K562 (cell line): ENCODE results near the gene TRMU. TPM values are rescaled to one million over a fixed set of nuclear protein-coding genes. Genes with fewer than 3 reads are reported as not detected.

Source experiments
- AFF4 ChIP-seq: sonication (generic); formaldehyde crosslinking; IDR thresholded peaks from 2 replicates; pipeline ENCODE4 v1.8.0; 2023; ENCODE audit warnings: mild to moderate bottlenecking, missing genetic modification reagents
- ARID3A ChIP-seq: IDR thresholded peaks from 2 replicates; pipeline ENCODE4 v1.6.1; 2012; ENCODE audit warnings: low read depth, low read length, improper control_type of control experiment, borderline replicate concordance
- CHCHD3 ChIP-seq: fragments of 250-450 bp; sonication (Bioruptor Pico); IDR thresholded peaks from 2 replicates; pipeline ENCODE4 v2.1.2; 2022; ENCODE audit warnings: mild to moderate bottlenecking
- E2F4 ChIP-seq: sonication (generic); formaldehyde crosslinking; IDR thresholded peaks from 2 replicates; pipeline ENCODE4 v1.8.0; 2022; ENCODE audit warnings: mild to moderate bottlenecking, low read depth, missing genetic modification reagents
- FOSL1 ChIP-seq: fragments of 200-800 bp; sonication (Bioruptor generic); conservative IDR thresholded peaks from 2 replicates; pipeline ENCODE4 v1.6.1; 2016; ENCODE audit warnings: missing genetic modification characterization, missing compliant biosample characterization
- HMG20B ChIP-seq: fragments of 250-450 bp; sonication (Bioruptor Pico); IDR thresholded peaks from 2 replicates; pipeline ENCODE4 v1.5.0; 2021; ENCODE audit warnings: mild to moderate bottlenecking
- NONO ChIP-seq, 2 experiments: fragments of 200-400 bp in 1 of 2; fragments of 450-650 bp in 1 of 2; formaldehyde crosslinking in 1 of 2; IDR thresholded peaks; 2 replicates each; pipeline ENCODE4 v1.6.1; 2017; ENCODE audit warnings: low read depth in 2 of 2, mild to moderate bottlenecking in 2 of 2, moderate library complexity in 2 of 2, low read length in 1 of 2
- POLR2H ChIP-seq: IDR thresholded peaks from 2 replicates; pipeline ENCODE4 v1.6.1; 2016; ENCODE audit warnings: missing genetic modification characterization, low read depth, mild to moderate bottlenecking, control low read depth, missing compliant biosample characterization, moderate library complexity
- ZNF197 ChIP-seq: fragments of 200-800 bp; sonication (Bioruptor generic); IDR thresholded peaks from 2 replicates; pipeline ENCODE4 v1.6.1; 2016; ENCODE audit warnings: low read depth, missing genetic modification characterization, missing compliant biosample characterization
- ZNF224 ChIP-seq: sonication (generic); formaldehyde crosslinking; IDR thresholded peaks from 2 replicates; pipeline ENCODE4 v1.8.0; 2022; ENCODE audit warnings: mild to moderate bottlenecking, missing genetic modification reagents
- polyA plus RNA-seq, 8 experiments: library from polyadenylated mRNA; depleted of rRNA in 4 of 8; stranded (reverse) in 5 of 8; unstranded in 3 of 8; fragments of >200 nt; fragmentation: Nextera tagmentation in 2 of 8; fragmentation: Illumina TruSeq in 1 of 8; extraction: Ambion mirVana in 2 of 8; extraction: Trizol in 1 of 8; gene quantifications; 2 replicates each; pipeline versions ENCODE4 v1.2.1 to v1.2.3, GENCODE V29; 2011 to 2014; ENCODE audit warnings: inconsistent platforms in 1 of 8, missing spikeins in 1 of 8
- total RNA-seq, 7 experiments: library from RNA; depleted of rRNA in 6 of 7; stranded (reverse); fragments of >200 nt in 6 of 7; fragmentation: Illumina TruSeq in 2 of 7; extraction: Trizol in 2 of 7; gene quantifications; 2 replicates each; pipeline versions ENCODE4 v1.2.1 to v1.2.3, GENCODE V29; 2011 to 2021; ENCODE audit warnings: low replicate concordance in 1 of 7

TRMU gene
- total and polyA plus RNA-seq, 9 of the 15 experiments (the other 6 are each of a cell fraction or from before 2014, with no cell fraction given), result 2.3 to 49.9 (median 35.3) TPM

GRCh38 chr22:46346680-46347405 lies 11.3 kb downstream of the TRMU start (continued):
- TF ChIP-seq AFF4 (CRISPR knock-in tag) (no peak), FOSL1 (tag) (no peak), POLR2H (no peak), HMG20B (CRISPR knock-in tag) (no peak), CHCHD3 (no peak), ZNF224 (CRISPR knock-in tag) (no peak), ARID3A (no peak), ZNF197 (CRISPR knock-in tag) (no peak), E2F4 (CRISPR knock-in tag) (no peak), NONO (IDR thresholded peaks at IDR 0.05; ENCODE audit: low read depth in 2 of 2, low read length in 1 of 2) (no peak)
- TF ChIP-seq, all 486 proteins: peak for 0
